ENCODE data around the gene TMA7B.

Gene TMA7B

DNA sequence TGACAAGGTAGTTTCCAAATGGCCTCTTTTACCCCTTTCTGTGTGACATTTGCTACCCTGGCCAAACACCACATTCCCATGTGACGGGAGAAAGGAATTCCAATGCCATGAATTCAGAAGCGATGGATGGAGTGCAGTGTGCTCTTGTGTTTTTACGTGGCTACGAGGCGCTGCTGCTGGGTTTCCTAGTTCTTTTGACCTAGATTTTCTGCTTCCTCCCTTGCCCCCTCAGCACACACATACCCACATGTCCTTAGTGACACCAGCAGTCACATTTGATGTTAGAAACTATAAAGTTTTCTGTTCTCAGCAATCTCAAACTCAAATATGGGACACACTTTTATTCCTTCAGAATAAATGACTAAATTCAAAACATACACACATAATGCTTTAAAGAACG, 7.8 kb upstream of the TMA7B start:
- DNase-seq (ENCODE audit: low read depth): no peak

DNA sequence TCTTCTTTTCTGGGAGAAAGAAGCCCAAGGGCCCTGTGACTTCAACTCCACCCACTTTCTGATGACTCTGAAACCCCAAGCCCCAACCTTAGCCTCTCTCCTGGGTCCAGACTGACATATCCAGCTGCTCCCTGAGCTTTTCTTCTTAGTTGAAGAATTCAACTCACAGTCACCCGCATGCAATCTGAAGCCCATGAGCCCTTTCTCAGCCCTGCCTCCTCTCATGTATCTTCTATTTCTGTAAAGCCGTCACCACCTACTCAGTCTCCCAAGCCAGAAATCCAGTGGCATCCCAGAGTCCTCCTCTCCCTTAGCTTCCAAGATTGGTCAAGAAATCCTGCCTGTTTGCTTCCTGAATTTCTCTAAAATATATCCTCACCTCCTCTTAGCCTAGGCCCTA, 7.1 kb upstream of the TMA7B start:
- no peak for DNase-seq (ENCODE audit: low read depth)

- DNase-seq (ENCODE audit: low read depth): no peak
These were observed 5.6 kb upstream of the TMA7B start for GRCh38 chr22:39954584-39955055.

DNA sequence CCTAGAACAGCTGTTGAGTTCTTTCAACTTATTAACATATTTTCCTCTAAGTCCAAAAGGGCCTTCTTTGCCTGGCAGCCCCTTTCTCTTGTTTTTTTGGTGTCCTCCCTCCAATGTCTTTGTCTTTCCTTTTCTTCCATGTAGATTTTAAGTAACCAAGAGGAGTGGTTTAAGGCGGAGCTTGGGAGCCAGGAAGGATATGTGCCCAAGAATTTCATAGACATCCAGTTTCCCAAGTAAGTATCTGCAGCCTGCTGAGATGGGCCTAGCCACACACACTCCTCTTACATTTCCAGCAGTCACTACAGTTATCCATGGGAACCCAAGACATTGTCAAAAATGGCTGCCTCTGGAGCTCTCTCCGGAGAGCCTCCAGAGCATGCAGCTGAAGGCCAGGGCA, 4.5 kb upstream of the TMA7B start:
- no peak for DNase-seq (ENCODE audit: low read depth)

DNA sequence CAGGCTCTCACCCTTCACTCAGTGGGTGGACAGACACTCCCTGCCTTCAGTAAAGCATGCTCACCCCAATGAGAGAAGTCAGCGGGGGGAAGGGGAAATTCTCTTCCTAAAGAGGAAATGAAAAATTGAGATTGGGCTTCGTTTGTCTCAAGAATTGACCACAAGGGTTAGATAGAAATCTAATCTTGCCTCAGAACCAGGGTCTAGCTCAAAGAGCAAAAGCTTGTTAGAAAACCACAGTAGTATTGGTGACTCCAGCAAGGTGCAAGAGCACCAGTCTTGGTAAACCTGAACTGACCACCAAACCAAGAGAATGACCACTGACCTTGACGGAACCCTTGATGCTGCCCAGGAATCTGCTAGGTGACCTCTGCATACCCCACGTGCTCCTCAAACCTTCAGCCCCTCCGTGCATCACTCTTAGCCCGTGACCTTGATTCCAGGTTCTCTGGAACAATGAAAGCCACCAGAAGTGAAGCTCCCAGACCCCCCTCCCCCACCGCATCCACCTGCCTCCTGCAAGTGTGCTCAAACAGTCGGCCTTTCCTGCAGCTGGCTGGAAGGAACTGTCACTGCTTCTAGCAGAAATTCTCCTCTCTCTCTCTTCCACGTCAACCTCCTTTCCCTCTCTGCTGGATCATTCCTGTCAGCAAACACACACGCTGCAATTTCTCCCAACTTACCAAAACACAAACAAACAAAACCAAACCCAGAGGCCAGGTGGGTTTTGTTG, 3.1 kb upstream of the TMA7B start:
- DNase-seq (ENCODE audit: low read depth): no peak

DNA sequence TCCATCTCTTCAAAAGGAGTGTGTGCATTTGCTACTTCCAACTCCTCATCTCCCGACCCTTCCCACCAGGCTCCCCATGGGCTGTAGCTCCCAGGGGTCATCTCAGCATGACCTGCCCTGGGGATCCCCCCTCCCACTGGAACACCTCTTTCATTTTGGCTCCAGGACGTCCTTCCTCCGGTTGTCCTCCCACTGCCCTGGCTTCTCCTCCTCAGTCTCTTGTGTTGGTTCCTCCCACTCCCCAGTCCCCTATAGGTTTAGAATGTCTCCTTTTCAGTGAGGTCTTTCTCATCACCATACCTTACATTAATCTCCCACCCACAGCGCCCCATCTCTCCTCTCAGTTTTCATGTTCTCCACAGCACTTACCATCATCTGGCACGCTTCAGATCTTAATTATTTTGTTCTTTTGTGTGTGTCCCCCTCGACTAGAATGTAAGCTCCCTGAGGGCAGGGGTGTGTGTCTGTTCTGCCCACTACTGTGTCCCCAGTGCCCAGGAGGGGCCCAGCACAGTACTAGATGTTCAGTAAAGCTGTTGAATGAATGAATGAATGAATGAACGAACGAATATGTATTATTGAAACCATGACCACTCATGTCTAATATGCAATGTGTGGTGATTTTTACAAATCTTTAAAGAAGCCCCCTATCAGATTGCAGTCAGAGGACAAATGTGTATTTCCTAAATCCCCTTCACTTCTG, 2.0 kb upstream of the TMA7B start:
- no peak for DNase-seq (ENCODE audit: low read depth)

- no peak for DNase-seq (ENCODE audit: low read depth)
These were observed 1.1 kb upstream of the TMA7B start for GRCh38 chr22:39958949-39959639.

DNA sequence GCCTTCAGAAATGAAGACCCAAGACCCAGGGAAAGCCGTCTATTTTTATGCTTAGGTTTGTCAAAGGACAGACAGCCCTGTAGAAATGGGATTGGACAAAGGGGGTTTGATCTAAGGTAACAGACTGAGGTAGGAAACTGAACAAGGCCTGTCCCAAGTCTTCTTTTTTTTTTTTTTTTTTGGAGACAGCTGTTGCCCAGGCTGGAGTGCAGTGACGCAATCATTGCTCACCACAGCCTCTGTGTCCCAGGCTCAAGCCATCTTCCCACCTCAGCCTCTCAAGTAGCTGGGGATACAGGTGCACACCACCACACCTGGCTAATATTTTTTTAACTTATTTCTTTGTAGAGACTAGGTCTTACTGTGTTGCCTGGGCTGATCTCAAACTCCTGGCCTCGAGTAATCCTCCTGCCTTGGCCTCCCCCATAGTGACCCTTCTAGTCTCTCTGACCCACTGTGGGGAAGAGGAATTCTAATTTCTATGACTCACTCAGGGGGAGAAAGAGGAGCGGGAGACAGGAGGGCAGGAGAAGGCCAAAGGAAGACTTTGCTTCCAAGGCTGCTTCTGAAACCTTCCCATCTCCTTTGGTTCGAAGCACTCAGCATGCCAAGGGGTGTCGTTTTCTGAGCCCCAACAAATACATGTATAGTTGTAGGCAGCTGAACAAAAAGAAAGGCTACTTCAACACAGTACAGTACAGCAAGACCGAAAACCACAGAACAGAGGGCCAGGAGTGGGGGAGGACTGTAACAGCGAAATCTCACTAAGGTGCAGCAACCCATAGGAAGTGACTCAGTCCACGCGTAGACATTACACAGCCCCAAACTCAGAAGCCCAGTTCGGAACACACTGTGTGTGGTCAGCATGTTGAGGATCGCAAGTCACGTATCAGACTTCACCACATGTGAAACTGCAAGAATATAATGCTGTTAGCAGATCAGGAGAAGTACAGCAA, 872 bp downstream of the TMA7B start:
- peak; percentile 86 for DNase-seq (ENCODE audit: low read depth)

GRCh38 chr22:39962071-39962470, 1.9 kb downstream of the TMA7B start:
- DNase-seq (ENCODE audit: low read depth): no peak

DNA sequence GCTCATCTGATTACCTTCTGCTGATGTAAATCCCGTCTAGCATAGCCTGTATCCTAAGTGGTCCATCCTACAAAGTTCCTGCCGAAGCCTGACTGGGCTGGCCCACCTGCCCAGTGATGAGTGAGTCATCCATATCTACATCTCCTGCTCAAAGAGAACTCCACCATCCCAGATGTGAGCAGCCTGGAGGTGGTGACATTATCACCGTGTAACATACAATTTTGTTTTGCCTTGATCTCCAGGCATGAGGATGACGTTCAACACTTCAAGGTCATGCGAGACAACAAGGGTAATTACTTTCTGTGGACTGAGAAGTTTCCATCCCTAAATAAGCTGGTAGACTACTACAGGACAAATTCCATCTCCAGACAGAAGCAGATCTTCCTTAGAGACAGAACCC, 5.6 kb downstream of the TMA7B start:
- no peak for DNase-seq (ENCODE audit: low read depth)

GRCh38 chr22:39966470-39966869, 6.3 kb downstream of the TMA7B start:
- no peak for DNase-seq (ENCODE audit: low read depth)

DNA sequence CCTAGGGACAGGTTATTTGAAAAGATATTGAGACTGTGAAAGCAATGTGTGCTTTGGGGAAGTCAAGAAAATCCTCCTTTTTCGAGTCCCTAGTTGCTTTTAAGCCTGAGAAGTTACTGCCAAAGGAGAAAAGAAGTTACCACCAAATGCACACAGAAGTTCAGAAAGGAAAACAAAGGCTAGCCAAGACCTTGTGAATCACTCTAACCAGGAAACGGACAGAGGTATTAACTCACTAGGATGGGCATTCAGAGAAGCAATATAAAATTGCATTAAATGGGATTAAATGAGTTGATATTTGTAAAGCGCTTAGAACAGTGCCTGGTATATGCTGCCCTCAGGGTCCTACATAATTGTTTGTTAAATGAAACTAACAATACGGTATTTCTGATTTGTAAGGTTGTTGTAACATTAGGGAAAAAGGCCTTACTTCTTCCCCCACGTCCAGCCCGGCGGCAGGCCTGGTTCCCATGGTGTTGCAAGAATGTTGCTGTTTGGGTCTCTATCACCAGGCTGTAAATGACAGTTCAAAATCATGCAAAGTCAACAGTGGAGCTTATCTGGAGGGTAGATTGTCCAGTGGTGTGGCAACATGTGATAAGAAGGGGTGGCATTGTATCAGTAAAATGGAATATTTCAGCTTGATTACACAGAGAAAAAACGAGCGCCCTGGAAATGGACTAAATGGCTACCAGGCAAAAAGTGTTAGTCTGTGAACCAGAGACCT, 7.1 kb downstream of the TMA7B start:
- peak; percentile 55 for DNase-seq (ENCODE audit: low read depth)

GRCh38 chr22:39967996-39968972, 8.1 kb downstream of the TMA7B start:
- no peak for DNase-seq (ENCODE audit: low read depth)

GRCh38 chr22:39970742-39971141, 10.5 kb downstream of the TMA7B start:
- no peak for DNase-seq (ENCODE audit: low read depth)

DNA sequence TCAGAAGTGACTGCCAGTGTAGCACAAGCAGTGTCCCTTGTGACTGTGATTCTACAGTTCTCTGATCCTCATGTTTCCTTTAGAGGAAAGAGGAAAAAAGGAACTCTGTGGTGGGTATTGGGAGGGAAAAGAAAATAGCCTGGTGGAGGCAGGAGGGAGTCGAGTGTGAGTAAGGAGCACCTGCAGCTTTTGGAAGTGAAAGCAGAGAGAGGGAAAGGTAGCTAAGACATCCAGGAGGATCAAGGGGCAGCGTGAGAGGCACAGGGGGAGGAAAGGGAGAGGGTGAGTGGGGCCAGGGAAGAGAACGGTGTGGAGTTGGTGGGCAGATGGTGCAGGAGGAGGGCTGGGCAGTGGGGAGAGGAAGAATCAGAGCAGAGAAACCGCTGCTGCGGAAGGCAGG, 12.4 kb downstream of the TMA7B start:
- DNase-seq (ENCODE audit: low read depth): no peak

GRCh38 chr22:39973656-39974055, 13.5 kb downstream of the TMA7B start:
- DNase-seq (ENCODE audit: low read depth): no peak

GRCh38 chr22:39974065-39974464, 13.9 kb downstream of the TMA7B start:
- DNase-seq (ENCODE audit: low read depth): no peak

DNA sequence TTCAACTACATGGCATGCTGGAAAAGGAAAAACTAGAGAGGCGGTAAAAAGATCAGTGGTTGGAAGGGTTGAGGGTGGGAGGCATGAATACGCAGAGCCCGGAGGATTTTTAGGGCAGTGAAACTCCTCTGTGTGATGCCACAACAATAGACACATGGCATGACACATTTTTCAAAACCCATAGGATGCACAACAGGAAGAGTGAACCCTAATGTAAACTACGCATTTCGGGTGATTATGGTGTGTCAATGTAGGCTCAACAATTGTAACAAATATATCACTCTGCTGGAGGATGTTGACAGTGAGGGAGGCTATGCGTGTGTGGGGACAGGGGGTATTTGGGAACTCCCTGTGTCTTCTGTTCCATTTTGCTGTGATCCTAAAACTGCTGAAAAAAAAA, 18.9 kb downstream of the TMA7B start:
- no peak for DNase-seq (ENCODE audit: low read depth)

- DNase-seq (ENCODE audit: low read depth): no peak
These were observed 19.3 kb downstream of the TMA7B start for GRCh38 chr22:39979458-39979857.

DNA sequence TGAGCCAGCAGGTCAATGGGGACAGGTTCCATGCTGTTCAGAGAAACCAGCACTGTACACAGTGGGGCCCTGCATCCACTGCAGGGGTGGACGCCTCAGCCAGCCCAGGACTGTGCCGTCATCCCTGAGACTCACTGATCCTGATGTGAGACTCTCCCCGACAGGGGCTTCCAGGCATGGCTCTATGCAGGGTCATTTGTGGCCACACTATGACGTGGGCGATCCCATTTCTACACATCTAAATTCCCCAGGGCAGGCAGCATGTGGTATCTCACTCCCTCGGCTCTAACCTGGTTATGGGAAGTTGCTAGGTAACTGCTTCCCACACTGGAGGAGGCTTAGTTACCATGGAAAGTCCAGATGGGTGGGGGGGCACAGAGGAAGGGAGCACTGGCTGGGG, 20.4 kb downstream of the TMA7B start:
- DNase-seq (ENCODE audit: low read depth): no peak

Measured in CMK (cell line).